Endothelial cell (in vitro differentiated cells): Measurements from ENCODE around the gene DSC2. TPM values are rescaled to one million over a fixed set of nuclear protein-coding genes. Genes with fewer than 3 reads are reported as not detected.

Source experiments
- DNase-seq: peaks from one replicate; pipeline ENCODE4 v3.0.0; 2021; ENCODE audit warnings: low spot score
- H3K27ac Mint-ChIP-seq: one replicate; pipeline ENCODE4 v1.8.0; 2021; ENCODE audit warnings: mixed read lengths, inconsistent platforms; ENCODE audit not compliant: unreplicated experiment
- H3K27me3 Mint-ChIP-seq: one replicate; pipeline ENCODE4 v1.8.0; 2021; ENCODE audit warnings: mild to moderate bottlenecking, moderate library complexity, mixed read lengths, inconsistent platforms; ENCODE audit not compliant: unreplicated experiment
- H3K36me3 Mint-ChIP-seq: one replicate; pipeline ENCODE4 v1.8.0; 2021; ENCODE audit warnings: mild to moderate bottlenecking, low read depth, mixed read lengths, inconsistent platforms; ENCODE audit not compliant: unreplicated experiment
- H3K4me1 Mint-ChIP-seq: one replicate; pipeline ENCODE4 v1.8.0; 2021; ENCODE audit warnings: mild to moderate bottlenecking, mixed read lengths, inconsistent platforms; ENCODE audit not compliant: unreplicated experiment
- H3K4me3 Mint-ChIP-seq: one replicate; pipeline ENCODE4 v1.8.0; 2021; ENCODE audit warnings: mild to moderate bottlenecking, mixed read lengths, inconsistent platforms; ENCODE audit not compliant: unreplicated experiment
- H3K9me3 Mint-ChIP-seq: one replicate; pipeline ENCODE4 v1.8.0; 2021; ENCODE audit warnings: mixed read lengths, inconsistent platforms; ENCODE audit not compliant: unreplicated experiment
- CTCF ChIP-seq: fragments of 200-600 bp; sonication (generic); IDR thresholded peaks from one replicate; pipeline ENCODE4 v1.5.0; 2021; ENCODE audit warnings: antibody characterized with exemption; ENCODE audit not compliant: unreplicated experiment
- long read RNA-seq: library from polyadenylated mRNA; unstranded; transcript quantifications from one replicate; pipeline ENCODE4 v2.0.0, GENCODE V29; 2020; ENCODE audit not compliant: unreplicated experiment
- total RNA-seq: library from RNA; stranded (reverse); fragmentation: NEBNext Ultra II Directional; extraction: Animal tissue kit (Norgen Biotek cat#: 25700); gene quantifications from one replicate; pipeline ENCODE4 v1.2.1, GENCODE V29; 2021; ENCODE audit not compliant: unreplicated experiment

The DSC2 gene
- total RNA-seq, result 65.4 TPM
- long read RNA-seq, full-length matches to known transcripts, result 1 of 10 reads
- long read RNA-seq, partial matches to known transcripts, result 8 of 10 reads
- long read RNA-seq, other reads (novel, unspliced or antisense), result 1 of 10 reads

- Mint-ChIP-seq H3K27ac (peak within 1 kb of the TSS; percentile 87), H3K36me3 (peaks cover 4% of the 10 kb centered on the region), H3K4me1 (peaks cover 31% of the 10 kb centered on the region), H3K27me3 (no peaks in the 10 kb centered on the region), H3K4me3 (peak within 1 kb of the TSS; percentile 95), H3K9me3 (no peaks in the 10 kb centered on the region)
- DNase-seq, result peak; percentile 67
- no peak for TF ChIP-seq CTCF
Measured at GRCh38 chr18:31102025-31102684, at the start of gene DSC2. DSC2 (minus strand) TSS chr18:31102421; CDS start chr18:31101971, 450 bp downstream.

GRCh38 chr18:31149351-31149750 is 47.1 kb upstream of the DSC2 start:
- Mint-ChIP-seq H3K27ac (no peak overlapping the region), H3K4me3 (no peak overlapping the region), H3K4me1 (no peaks in the 10 kb centered on the region), H3K27me3 (peaks cover 1% of the 10 kb centered on the region), H3K9me3 (no peaks in the 10 kb centered on the region), H3K36me3 (no peaks in the 10 kb centered on the region)
- no peak for TF ChIP-seq CTCF
- no peak for DNase-seq

GRCh38 chr18:31148600-31148999 is 46.4 kb upstream of the DSC2 start:
- no peak for TF ChIP-seq CTCF
- no peaks in the 10 kb centered on the region for H3K9me3 Mint-ChIP-seq
- H3K4me3 Mint-ChIP-seq, result no peak overlapping the region
- DNase-seq, result no peak
- H3K4me1 Mint-ChIP-seq, result no peaks in the 10 kb centered on the region
- H3K27ac Mint-ChIP-seq, result no peak overlapping the region
- peaks cover 1% of the 10 kb centered on the region for H3K27me3 Mint-ChIP-seq
- H3K36me3 Mint-ChIP-seq, result no peaks in the 10 kb centered on the region

GRCh38 chr18:31146809-31147208 is 44.6 kb upstream of the DSC2 start:
- Mint-ChIP-seq H3K4me1 (no peaks in the 10 kb centered on the region), H3K27me3 (peaks cover 1% of the 10 kb centered on the region), H3K27ac (no peak overlapping the region), H3K36me3 (no peaks in the 10 kb centered on the region), H3K9me3 (no peaks in the 10 kb centered on the region), H3K4me3 (no peak overlapping the region)
- TF ChIP-seq CTCF, result no peak
- no peak for DNase-seq

GRCh38 chr18:31143025-31143424 is 40.8 kb upstream of the DSC2 start:
- H3K27me3 Mint-ChIP-seq, result peaks cover 1% of the 10 kb centered on the region
- H3K4me3 Mint-ChIP-seq, result no peak overlapping the region
- no peaks in the 10 kb centered on the region for H3K36me3 Mint-ChIP-seq
- no peaks in the 10 kb centered on the region for H3K4me1 Mint-ChIP-seq
- H3K9me3 Mint-ChIP-seq, result no peaks in the 10 kb centered on the region
- H3K27ac Mint-ChIP-seq, result no peak overlapping the region
- no peak for DNase-seq
- no peak for TF ChIP-seq CTCF
